ENCODE measurements around the gene TMEM219. TPM values are rescaled to one million over a fixed set of nuclear protein-coding genes. Genes with fewer than 3 reads are reported as not detected.

Gene TMEM219
- total and polyA plus RNA-seq, 9 of the 15 experiments (the other 6 are each of a cell fraction or from before 2014, with no cell fraction given): 35.3 to 62.8 (median 55.5) TPM

DNA sequence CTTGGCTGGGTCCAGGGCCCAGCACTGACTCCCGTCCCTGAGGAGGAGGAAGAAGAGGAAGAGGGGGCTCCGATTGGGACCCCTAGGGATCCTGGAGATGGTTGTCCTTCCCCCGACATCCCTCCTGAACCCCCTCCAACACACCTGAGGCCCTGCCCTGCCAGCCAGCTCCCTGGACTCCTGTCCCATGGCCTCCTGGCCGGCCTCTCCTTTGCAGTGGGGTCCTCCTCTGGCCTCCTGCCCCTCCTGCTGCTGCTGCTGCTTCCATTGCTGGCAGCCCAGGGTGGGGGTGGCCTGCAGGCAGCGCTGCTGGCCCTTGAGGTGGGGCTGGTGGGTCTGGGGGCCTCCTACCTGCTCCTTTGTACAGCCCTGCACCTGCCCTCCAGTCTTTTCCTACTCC lies 25.1 kb downstream of the TMEM219 start:
- ChIA-PET POLR2A (interaction anchor here (0.5 to 2.6 kb wide), 2 partner anchors 13 to 27 kb away, joined by 4 to 22 read pairs; partner anchors contain the start of gene TAOK2), CTCF (ENCODE audit: low intra/inter-chr PET ratio) (no interaction called here)
- no peak overlapping the region for H3K27ac ChIP-seq (ENCODE audit: extremely low read depth, low read depth, low read length)
- no peak overlapping the region for H3K4me2 ChIP-seq (ENCODE audit: insufficient read depth, low read length)
- peaks cover 0 to 23% of the 10 kb centered on the region in 2 experiments; a peak in 1 of 5 replicates for H3K4me1 ChIP-seq (replicated peaks in 1 of 2; ENCODE audit: control insufficient read depth in 2 of 2, insufficient read depth in 2 of 2, low read length in 2 of 2)
- no peak overlapping the region for H3K9ac ChIP-seq (ENCODE audit: insufficient read depth in 1 of 2, low read depth in 2 of 2, low read length in 2 of 2)
- H3K36me3 ChIP-seq (ENCODE audit: control insufficient read depth, insufficient read depth, low read length): peaks cover 99% of the 10 kb centered on the region; the same call in 2 of the 3 replicates
- no peak overlapping the region for H3K4me3 ChIP-seq
- no peaks in the 10 kb centered on the region for H3K79me2 ChIP-seq (ENCODE audit: control insufficient read depth, insufficient read depth, low read length)
- FAIRE-seq: no peak
- intact Hi-C loops (cut with micrococcal nuclease) (no loop called here), in situ Hi-C loops (cut with MboI) (no loop called here)
- H3K27me3 ChIP-seq (ENCODE audit: control insufficient read depth in 2 of 2, insufficient read depth in 2 of 2, low read length in 2 of 2): no peaks in the 10 kb centered on the region
- ATAC-seq: no peak
- no peaks in the 10 kb centered on the region for H4K20me1 ChIP-seq (replicated peaks; ENCODE audit: control insufficient read depth, insufficient read depth, low read length)
- no TSS peak for BruUV-seq (replicated peaks)
- DNase-seq (ENCODE audit: extremely low read depth in 1 of 4, low spot score in 3 of 4): no peak
- no peak for TF ChIP-seq ZNF143 (CRISPR knock-in tag; IDR thresholded peaks at IDR 0.05)
- TF ChIP-seq SMC3 (conservative IDR thresholded peaks at IDR 0.05; ENCODE audit: insufficient read depth, low read depth, low read length): no peak
- TF ChIP-seq, protein P1, sequence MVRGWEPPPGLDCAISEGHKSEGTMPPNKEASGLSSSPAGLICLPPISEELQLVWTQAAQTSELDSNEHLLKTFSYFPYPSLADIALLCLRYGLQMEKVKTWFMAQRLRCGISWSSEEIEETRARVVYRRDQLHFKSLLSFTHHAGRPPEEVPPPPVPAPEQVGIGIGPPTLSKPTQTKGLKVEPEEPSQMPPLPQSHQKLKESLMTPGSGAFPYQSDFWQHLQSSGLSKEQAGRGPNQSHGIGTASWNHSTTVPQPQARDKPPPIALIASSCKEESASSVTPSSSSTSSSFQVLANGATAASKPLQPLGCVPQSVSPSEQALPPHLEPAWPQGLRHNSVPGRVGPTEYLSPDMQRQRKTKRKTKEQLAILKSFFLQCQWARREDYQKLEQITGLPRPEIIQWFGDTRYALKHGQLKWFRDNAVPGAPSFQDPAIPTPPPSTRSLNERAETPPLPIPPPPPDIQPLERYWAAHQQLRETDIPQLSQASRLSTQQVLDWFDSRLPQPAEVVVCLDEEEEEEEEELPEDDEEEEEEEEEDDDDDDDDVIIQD (CRISPR knock-in tag; IDR thresholded peaks at IDR 0.05): no peak
- no peak for TF ChIP-seq RB1 (IDR thresholded peaks at IDR 0.05; ENCODE audit: low read depth)
- TF ChIP-seq HDAC8 (tag; IDR thresholded peaks at IDR 0.05): no peak
- TF ChIP-seq ELF1 (tag; IDR thresholded peaks at IDR 0.05): no peak
- no peak for TF ChIP-seq SETDB1 (IDR thresholded peaks at IDR 0.05; ENCODE audit: low read length)
- H2AFZ ChIP-seq (ENCODE audit: low read depth, low read length): no peak overlapping the region
- 88% methylated on average over 4 of the region's 5 CpGs for WGBS (ENCODE audit: insufficient coverage, low coverage, missing lambda C conversion rate)
- no peaks in the 10 kb centered on the region for H3K9me1 ChIP-seq (ENCODE audit: control insufficient read depth, insufficient read depth, low read length)
- no peaks in the 10 kb centered on the region for H3K9me3 ChIP-seq (replicated peaks; ENCODE audit: control insufficient read depth, insufficient read depth, low read depth, low read length)
